ENCODE data around the gene CASP8AP2. TPM values are rescaled to one million over a fixed set of nuclear protein-coding genes. Genes with fewer than 3 reads are reported as not detected.
"Not testable (repeated sequence)": the region's sequence is repeated elsewhere in the genome, so short reads cannot be mapped to it uniquely, and the experiment has no call there.

CASP8AP2 gene
- total and polyA plus RNA-seq, 4 donors, result 12.3 to 30.4 (median 18.6) TPM

GRCh38 chr6:89792881-89793280 lies 36.8 kb upstream of the CASP8AP2 start:
- no peak overlapping the region for H3K4me3 ChIP-seq (ENCODE audit: low read depth, low read length)
- H3K27me3 ChIP-seq (ENCODE audit: control insufficient read depth, insufficient read depth, low read length), result no peaks in the 10 kb centered on the region
- H3K36me3 ChIP-seq (ENCODE audit: control insufficient read depth, insufficient read depth, low read length), result peaks cover 31% of the 10 kb centered on the region
- peak in 3 of 6 donors; percentile 0 to 60 (median 26) for DNase-seq (ENCODE audit: low read depth in 4 of 6, low spot score in 6 of 6)
- no peak overlapping the region for H3K27ac ChIP-seq (ENCODE audit: low read depth, low read length)
- no peaks in the 10 kb centered on the region for H3K4me1 ChIP-seq (ENCODE audit: control insufficient read depth, insufficient read depth, low read length)
- H3K9me3 ChIP-seq (ENCODE audit: control insufficient read depth, insufficient read depth, low read length), result no peaks in the 10 kb centered on the region
- 26% methylated on average over 2 of the region's 2 CpGs for WGBS (ENCODE audit: insufficient coverage)

- Histone ChIP-seq H3K4me3 (ENCODE audit: low read depth, low read length) (no peak overlapping the region), H3K27me3 (ENCODE audit: control insufficient read depth, insufficient read depth, low read length) (no peaks in the 10 kb centered on the region), H3K9me3 (ENCODE audit: control insufficient read depth, insufficient read depth, low read length) (no peaks in the 10 kb centered on the region), H3K4me1 (ENCODE audit: control insufficient read depth, insufficient read depth, low read length) (no peaks in the 10 kb centered on the region), H3K27ac (ENCODE audit: low read depth, low read length) (no peak overlapping the region), H3K36me3 (ENCODE audit: control insufficient read depth, insufficient read depth, low read length) (peaks cover 31% of the 10 kb centered on the region)
- 94% methylated on average over 3 of the region's 3 CpGs for WGBS (ENCODE audit: insufficient coverage)
- DNase-seq (ENCODE audit: low read depth in 4 of 6, low spot score in 6 of 6), result no peak
Measured at GRCh38 chr6:89793586-89793985, 36.1 kb upstream of the CASP8AP2 start.

DNA sequence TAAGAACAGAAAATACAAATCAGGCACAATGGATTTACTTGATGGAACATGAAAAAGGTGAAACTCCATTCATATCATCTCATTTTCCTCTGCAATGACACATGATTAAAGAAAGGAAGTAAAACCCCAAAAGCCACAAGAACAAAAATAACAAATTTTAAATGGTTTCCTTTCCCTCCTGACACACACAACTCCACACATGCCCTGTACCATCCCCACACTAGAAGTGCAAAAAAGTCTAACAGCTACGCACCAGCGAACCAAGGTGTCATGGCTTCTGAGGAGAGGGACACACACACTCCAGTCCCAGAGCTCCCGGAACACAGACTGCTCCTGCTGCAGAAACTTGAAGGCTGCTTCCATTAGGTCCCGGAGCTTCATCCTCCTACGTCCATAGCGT lies 35.4 kb upstream of the CASP8AP2 start:
- H3K27me3 ChIP-seq (ENCODE audit: control insufficient read depth, insufficient read depth, low read length), result no peaks in the 10 kb centered on the region
- H3K36me3 ChIP-seq (ENCODE audit: control insufficient read depth, insufficient read depth, low read length), result peaks cover 35% of the 10 kb centered on the region
- no peak overlapping the region for H3K4me3 ChIP-seq (ENCODE audit: low read depth, low read length)
- 100% methylated on average over 3 of the region's 6 CpGs for WGBS (ENCODE audit: insufficient coverage)
- no peak overlapping the region for H3K27ac ChIP-seq (ENCODE audit: low read depth, low read length)
- DNase-seq (ENCODE audit: low read depth in 4 of 6, low spot score in 6 of 6), result no peak
- H3K9me3 ChIP-seq (ENCODE audit: control insufficient read depth, insufficient read depth, low read length), result no peaks in the 10 kb centered on the region
- H3K4me1 ChIP-seq (ENCODE audit: control insufficient read depth, insufficient read depth, low read length), result no peaks in the 10 kb centered on the region

DNA sequence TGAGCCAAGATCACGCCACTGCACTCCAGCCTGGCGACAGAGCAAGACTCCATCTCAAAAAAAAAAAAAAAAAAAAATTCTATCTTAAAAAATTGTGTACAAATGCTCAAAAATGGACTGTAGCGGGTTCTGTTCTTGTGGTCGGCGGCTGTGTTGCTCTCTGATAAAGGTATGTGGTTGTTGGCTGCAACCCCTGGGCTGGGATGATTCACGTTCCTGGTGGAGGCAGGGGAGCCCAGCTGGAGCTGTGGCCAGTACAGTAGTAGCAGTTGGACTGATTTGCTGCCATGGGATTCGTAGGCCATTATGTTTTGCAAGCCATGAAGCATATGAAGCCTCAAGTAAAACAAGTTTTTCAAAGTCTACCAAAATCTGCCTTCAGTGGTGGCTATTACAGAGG lies 32.4 kb upstream of the CASP8AP2 start:
- peaks cover 34% of the 10 kb centered on the region for H3K36me3 ChIP-seq (ENCODE audit: control insufficient read depth, insufficient read depth, low read length)
- H3K4me1 ChIP-seq (ENCODE audit: control insufficient read depth, insufficient read depth, low read length), result no peaks in the 10 kb centered on the region
- no peaks in the 10 kb centered on the region for H3K9me3 ChIP-seq (ENCODE audit: control insufficient read depth, insufficient read depth, low read length)
- DNase-seq (ENCODE audit: low read depth in 4 of 6, low spot score in 6 of 6), result no peak
- no peak overlapping the region for H3K27ac ChIP-seq (ENCODE audit: low read depth, low read length)
- no peaks in the 10 kb centered on the region for H3K27me3 ChIP-seq (ENCODE audit: control insufficient read depth, insufficient read depth, low read length)
- WGBS (ENCODE audit: insufficient coverage), result 94% methylated on average over 5 of the region's 7 CpGs
- H3K4me3 ChIP-seq (ENCODE audit: low read depth, low read length), result no peak overlapping the region

GRCh38 chr6:89799096-89799495 lies 30.6 kb upstream of the CASP8AP2 start:
- H3K36me3 ChIP-seq (ENCODE audit: control insufficient read depth, insufficient read depth, low read length), result peaks cover 23% of the 10 kb centered on the region
- H3K4me1 ChIP-seq (ENCODE audit: control insufficient read depth, insufficient read depth, low read length), result no peaks in the 10 kb centered on the region
- 97% methylated on average over 5 of the region's 8 CpGs for WGBS (ENCODE audit: insufficient coverage)
- DNase-seq (ENCODE audit: low read depth in 4 of 6, low spot score in 6 of 6), result no peak
- H3K9me3 ChIP-seq (ENCODE audit: control insufficient read depth, insufficient read depth, low read length), result no peaks in the 10 kb centered on the region
- no peaks in the 10 kb centered on the region for H3K27me3 ChIP-seq (ENCODE audit: control insufficient read depth, insufficient read depth, low read length)
- H3K4me3 ChIP-seq (ENCODE audit: low read depth, low read length), result no peak overlapping the region
- H3K27ac ChIP-seq (ENCODE audit: low read depth, low read length), result no peak overlapping the region

- Histone ChIP-seq H3K4me1 (ENCODE audit: control insufficient read depth, insufficient read depth, low read length) (no peaks in the 10 kb centered on the region), H3K27ac (ENCODE audit: low read depth, low read length) (no peak overlapping the region), H3K4me3 (ENCODE audit: low read depth, low read length) (no peak overlapping the region), H3K36me3 (ENCODE audit: control insufficient read depth, insufficient read depth, low read length) (peaks cover 23% of the 10 kb centered on the region), H3K9me3 (ENCODE audit: control insufficient read depth, insufficient read depth, low read length) (no peaks in the 10 kb centered on the region), H3K27me3 (ENCODE audit: control insufficient read depth, insufficient read depth, low read length) (no peaks in the 10 kb centered on the region)
- DNase-seq (ENCODE audit: low read depth in 4 of 6, low spot score in 6 of 6), result no peak
- no CpG with 5 or more reads among the region's 2 CpGs for WGBS (ENCODE audit: insufficient coverage)
Measured at GRCh38 chr6:89799756-89800155, 29.9 kb upstream of the CASP8AP2 start.

GRCh38 chr6:89803271-89803670 lies 26.4 kb upstream of the CASP8AP2 start:
- no peaks in the 10 kb centered on the region for H3K9me3 ChIP-seq (ENCODE audit: control insufficient read depth, insufficient read depth, low read length)
- DNase-seq (ENCODE audit: low read depth in 4 of 6, low spot score in 6 of 6), result peak in 1 of 6 donors; percentile 3
- no peaks in the 10 kb centered on the region for H3K27me3 ChIP-seq (ENCODE audit: control insufficient read depth, insufficient read depth, low read length)
- H3K4me3 ChIP-seq (ENCODE audit: low read depth, low read length), result no peak overlapping the region
- 92% methylated on average over 8 of the region's 10 CpGs for WGBS (ENCODE audit: insufficient coverage)
- no peak overlapping the region for H3K27ac ChIP-seq (ENCODE audit: low read depth, low read length)
- no peaks in the 10 kb centered on the region for H3K4me1 ChIP-seq (ENCODE audit: control insufficient read depth, insufficient read depth, low read length)
- peaks cover 17% of the 10 kb centered on the region for H3K36me3 ChIP-seq (ENCODE audit: control insufficient read depth, insufficient read depth, low read length)

GRCh38 chr6:89805814-89806371 lies 23.8 kb upstream of the CASP8AP2 start:
- no peaks in the 10 kb centered on the region for H3K4me1 ChIP-seq (ENCODE audit: control insufficient read depth, insufficient read depth, low read length)
- WGBS (ENCODE audit: insufficient coverage), result no CpG with 5 or more reads among the region's 6 CpGs
- DNase-seq (ENCODE audit: low read depth in 4 of 6, low spot score in 6 of 6), result no peak
- H3K4me3 ChIP-seq (ENCODE audit: low read depth, low read length), result no peak overlapping the region
- no peaks in the 10 kb centered on the region for H3K27me3 ChIP-seq (ENCODE audit: control insufficient read depth, insufficient read depth, low read length)
- peaks cover 7% of the 10 kb centered on the region for H3K36me3 ChIP-seq (ENCODE audit: control insufficient read depth, insufficient read depth, low read length)
- no peak overlapping the region for H3K27ac ChIP-seq (ENCODE audit: low read depth, low read length)
- H3K9me3 ChIP-seq (ENCODE audit: control insufficient read depth, insufficient read depth, low read length), result no peaks in the 10 kb centered on the region

DNA sequence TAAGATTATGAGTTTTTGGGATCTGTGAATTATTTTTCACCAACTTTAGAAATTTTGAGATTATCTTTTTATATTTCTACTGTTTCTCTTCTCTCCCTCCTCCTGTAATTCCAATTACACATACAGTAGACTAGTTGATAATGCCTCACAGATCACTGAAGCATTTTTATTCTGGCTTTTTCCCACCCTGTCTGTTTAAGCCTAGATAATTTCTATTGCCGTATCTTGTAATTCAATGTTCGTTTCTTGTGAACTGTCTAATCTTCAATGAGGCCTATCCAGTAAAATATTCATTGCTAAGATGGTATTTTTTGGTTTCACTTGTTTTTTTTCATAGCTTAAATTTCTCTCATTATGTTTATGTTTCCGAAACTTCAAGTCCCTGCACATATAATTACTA lies 22.1 kb upstream of the CASP8AP2 start:
- no peak for DNase-seq (ENCODE audit: low read depth in 4 of 6, low spot score in 6 of 6)
- H3K4me1 ChIP-seq (ENCODE audit: control insufficient read depth, insufficient read depth, low read length), result no peaks in the 10 kb centered on the region
- H3K9me3 ChIP-seq (ENCODE audit: control insufficient read depth, insufficient read depth, low read length), result no peaks in the 10 kb centered on the region
- no peak overlapping the region for H3K4me3 ChIP-seq (ENCODE audit: low read depth, low read length)
- no peaks in the 10 kb centered on the region for H3K27me3 ChIP-seq (ENCODE audit: control insufficient read depth, insufficient read depth, low read length)
- WGBS (ENCODE audit: insufficient coverage), result no CpG with 5 or more reads among the region's 3 CpGs
- H3K27ac ChIP-seq (ENCODE audit: low read depth, low read length), result no peak overlapping the region
- H3K36me3 ChIP-seq (ENCODE audit: control insufficient read depth, insufficient read depth, low read length), result no peaks in the 10 kb centered on the region

DNA sequence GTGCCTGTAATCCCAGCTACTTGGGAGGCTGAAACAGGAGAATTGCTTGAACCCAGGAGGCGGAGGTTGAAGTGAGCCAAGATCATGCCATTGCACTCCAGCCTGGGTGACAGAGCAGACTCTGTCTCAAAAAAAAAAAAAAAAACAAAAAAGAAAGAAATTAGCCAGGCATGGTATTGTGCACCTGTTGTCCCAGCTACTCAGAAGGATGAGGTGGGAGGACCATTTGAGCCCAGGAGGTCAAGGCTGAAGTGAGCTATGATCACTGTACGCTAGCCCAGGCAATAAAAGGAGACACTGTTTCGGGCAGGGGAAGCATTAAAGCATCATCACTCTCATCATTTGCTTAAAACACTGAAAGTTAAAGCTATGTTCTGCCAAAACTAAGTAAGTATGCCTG lies 16.3 kb upstream of the CASP8AP2 start:
- WGBS (ENCODE audit: insufficient coverage), result no CpG with 5 or more reads among the region's 3 CpGs
- not testable (repeated sequence) for H3K4me3 ChIP-seq (ENCODE audit: low read depth, low read length); H3K9me3 ChIP-seq (ENCODE audit: control insufficient read depth, insufficient read depth, low read length)

More for the DNA sequence above, 16.3 kb upstream of the CASP8AP2 start:
- not testable (repeated sequence) for H3K27ac ChIP-seq (ENCODE audit: low read depth, low read length); H3K27me3 ChIP-seq (ENCODE audit: control insufficient read depth, insufficient read depth, low read length); DNase-seq (ENCODE audit: low read depth in 4 of 6, low spot score in 6 of 6); H3K36me3 ChIP-seq (ENCODE audit: control insufficient read depth, insufficient read depth, low read length); H3K4me1 ChIP-seq (ENCODE audit: control insufficient read depth, insufficient read depth, low read length)
